ENCODE results near the gene TM4SF4. TPM values are rescaled to one million over a fixed set of nuclear protein-coding genes. Genes with fewer than 3 reads are reported as not detected.

TM4SF4 gene
- total and polyA plus RNA-seq, 2 of the 8 experiments (the other 6 are each of a cell fraction or from before 2014, with no cell fraction given), result not detected

DNA sequence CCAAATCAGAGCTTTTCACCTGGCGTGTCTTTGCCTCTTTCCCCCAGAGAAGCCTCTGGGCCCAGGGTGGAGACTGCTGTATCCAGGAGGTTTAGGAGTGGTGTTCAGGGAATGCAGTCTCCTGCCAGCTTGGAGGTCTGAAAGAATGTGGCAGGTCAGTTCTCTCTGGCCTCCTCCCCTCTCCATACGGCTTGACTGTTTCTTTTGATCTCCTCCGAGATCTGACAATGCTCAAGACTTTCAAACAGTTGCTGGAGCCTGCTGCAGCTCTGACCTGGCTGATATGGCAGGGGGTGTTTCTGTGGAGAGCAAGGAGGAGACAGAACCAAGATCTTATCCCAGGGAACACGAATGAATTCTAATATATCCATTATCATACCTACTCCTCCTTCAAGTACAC, 24.7 kb upstream of the TM4SF4 start:
- FAIRE-seq (no peak), DNase-seq (ENCODE audit: low read depth in 1 of 2, low spot score in 2 of 2) (no peak)
- WGBS, 2 experiments (ENCODE audit: extremely low coverage in 1 of 2, insufficient coverage in 1 of 2, insufficient read length in 1 of 2, insufficient replicate concordance in 2 of 2, low coverage in 1 of 2, low lambda C conversion rate in 2 of 2, missing lambda C conversion rate in 1 of 2), result 69% methylated on average over 4 of the region's 4 CpGs; no CpG with 5 or more reads in 1 of the 2 experiments
- CTCF ChIA-PET (ENCODE audit: partially characterized antibody), result interaction anchor here (1.1 to 1.5 kb wide), 2 partner anchors 19 to 39 kb away, joined by 3 to 6 read pairs; no protein-coding TSS in a partner anchor
- no peak overlapping the region; the same call in 1 of the 2 replicates for H3K18ac ChIP-seq (ENCODE audit: extremely low read depth, low read length)
- no peak overlapping the region for H2BK12ac ChIP-seq (ENCODE audit: low read depth, low read length)
- H3K56ac ChIP-seq (replicated peaks; ENCODE audit: insufficient read length, low read depth, low read length), result no peak overlapping the region
- TF ChIP-seq POLR2AphosphoS5 (IDR thresholded peaks at IDR 0.05; ENCODE audit: low read depth, low read length) (no peak), ZNF274 (IDR thresholded peaks at IDR 0.05; ENCODE audit: borderline replicate concordance, extremely low read depth, low read length) (no peak), RFX5 (IDR thresholded peaks at IDR 0.05; ENCODE audit: borderline replicate concordance, low read depth, low read length) (no peak), TEAD4 (IDR thresholded peaks at IDR 0.05; ENCODE audit: low read depth, low read length) (peak; percentile 56)
- no peaks in the 10 kb centered on the region for H3K79me1 ChIP-seq (ENCODE audit: low read depth, low read length)
- H3K4me3 ChIP-seq (ENCODE audit: extremely low read depth in 1 of 4, insufficient read depth in 2 of 4, low read depth in 3 of 4, low read length in 4 of 4), result no peak overlapping the region
- H2BK15ac ChIP-seq (ENCODE audit: low read length), result no peak overlapping the region
- peaks cover 17 to 34% of the 10 kb centered on the region in 2 experiments for H3K9me3 ChIP-seq (ENCODE audit: insufficient read depth in 2 of 2, low read depth in 1 of 2, low read length in 1 of 2)
- no peaks in the 10 kb centered on the region for H3K79me2 ChIP-seq (ENCODE audit: control insufficient read depth in 1 of 2, insufficient read depth in 2 of 2, low read length in 2 of 2)
- no peak overlapping the region for H3K23ac ChIP-seq (ENCODE audit: insufficient read length)
- H3K4me2 ChIP-seq (ENCODE audit: insufficient read depth in 1 of 2, low read depth in 2 of 2, low read length in 2 of 2), result no peak overlapping the region
- H3K27ac ChIP-seq (ENCODE audit: low read depth, low read length), result no peak overlapping the region
- H2BK20ac ChIP-seq (ENCODE audit: low read length), result no peak overlapping the region
- no peak overlapping the region for H3K9ac ChIP-seq (replicated peaks in 1 of 4; ENCODE audit: extremely low read depth in 1 of 4, low read depth in 3 of 4, low read length in 3 of 4)
- H2BK5ac ChIP-seq (ENCODE audit: low read depth, low read length), result no peak overlapping the region
- H2AK5ac ChIP-seq (ENCODE audit: low read depth, low read length), result no peak overlapping the region
- no peaks in the 10 kb centered on the region for H3K23me2 ChIP-seq (ENCODE audit: low read depth, low read length)
- H4K8ac ChIP-seq (ENCODE audit: extremely low read depth, insufficient read depth, low read length), result no peak overlapping the region
- no peaks in the 10 kb centered on the region for H3K36me3 ChIP-seq (ENCODE audit: control insufficient read depth in 2 of 4, insufficient read depth in 4 of 4, low read length in 3 of 4)
- H3K27me3 ChIP-seq (replicated peaks in 1 of 4; ENCODE audit: control insufficient read depth in 3 of 4, extremely low read depth in 1 of 4, insufficient read depth in 3 of 4, low read length in 3 of 4), result no peaks in the 10 kb centered on the region
- H4K91ac ChIP-seq (replicated peaks; ENCODE audit: insufficient read length, low read length), result no peak overlapping the region
- H3K4me1 ChIP-seq (replicated peaks in 1 of 4; ENCODE audit: control insufficient read depth in 3 of 4, insufficient read depth in 4 of 4, low read length in 3 of 4), result no peaks in the 10 kb centered on the region
- H2BK120ac ChIP-seq (replicated peaks; ENCODE audit: low read depth, low read length), result no peak overlapping the region
- H4K5ac ChIP-seq (ENCODE audit: insufficient read length, low read depth, low read length), result no peak overlapping the region
- no peaks in the 10 kb centered on the region for H4K20me1 ChIP-seq (replicated peaks in 1 of 2; ENCODE audit: control insufficient read depth in 1 of 2, insufficient read depth in 2 of 2, low read length in 2 of 2)
- no peak overlapping the region for H3K14ac ChIP-seq (ENCODE audit: insufficient read length)
- H3K4ac ChIP-seq (replicated peaks; ENCODE audit: insufficient read length, low read depth, low read length), result no peak overlapping the region
- POLR2A ChIA-PET (ENCODE audit: partially characterized antibody), result no interaction called here
- H2AFZ ChIP-seq (ENCODE audit: low read length), result no peak overlapping the region

Measured in H1 (cell line).